ENCODE data around the gene SOCS6.
"Not testable (repeated sequence)": the region's sequence is repeated elsewhere in the genome, so short reads cannot be mapped to it uniquely, and the experiment has no call there.

Gene SOCS6

DNA sequence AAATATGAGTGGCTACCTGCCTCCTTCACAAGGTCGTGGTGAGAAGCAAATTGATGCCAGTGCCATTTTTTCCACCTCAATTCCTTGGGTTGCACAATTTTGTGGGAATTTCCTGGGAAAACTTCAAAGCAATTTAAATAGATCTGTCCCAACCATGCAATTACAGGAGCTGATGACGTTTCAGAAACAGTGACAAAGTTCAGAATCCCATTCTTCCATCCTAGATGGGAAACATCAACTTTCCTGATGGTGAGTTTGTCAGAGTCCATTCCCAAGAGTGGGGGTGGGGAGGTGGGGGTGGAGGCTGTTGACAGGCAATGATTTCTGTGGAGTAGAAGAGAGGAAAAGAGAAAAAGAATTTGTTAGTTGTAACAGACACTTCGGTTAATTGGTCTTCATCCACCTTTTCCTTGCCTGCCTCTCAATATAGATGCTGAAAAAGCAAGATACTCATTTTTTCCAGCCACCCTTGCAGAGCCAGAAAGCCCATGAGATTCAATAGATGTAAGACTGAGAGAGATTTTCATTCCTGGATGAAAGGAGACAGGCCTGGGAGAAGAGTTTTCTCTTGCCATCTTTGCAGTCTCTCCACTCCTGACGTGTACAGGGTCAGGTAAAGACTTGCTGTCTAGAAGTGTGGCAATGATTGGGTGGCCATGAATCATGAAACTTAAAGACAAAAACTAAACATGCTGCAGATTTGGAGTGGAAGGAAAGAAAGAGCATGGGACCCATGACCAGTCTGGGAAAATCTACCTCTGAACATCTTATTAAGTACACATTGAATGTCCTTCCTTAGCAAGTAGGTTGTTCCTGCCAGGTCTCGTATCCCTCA is 47.3 kb downstream of the SOCS6 start:
- no peak overlapping the region for H3K4me3 ChIP-seq (ENCODE audit: low read length)
- TF ChIP-seq, protein P1, sequence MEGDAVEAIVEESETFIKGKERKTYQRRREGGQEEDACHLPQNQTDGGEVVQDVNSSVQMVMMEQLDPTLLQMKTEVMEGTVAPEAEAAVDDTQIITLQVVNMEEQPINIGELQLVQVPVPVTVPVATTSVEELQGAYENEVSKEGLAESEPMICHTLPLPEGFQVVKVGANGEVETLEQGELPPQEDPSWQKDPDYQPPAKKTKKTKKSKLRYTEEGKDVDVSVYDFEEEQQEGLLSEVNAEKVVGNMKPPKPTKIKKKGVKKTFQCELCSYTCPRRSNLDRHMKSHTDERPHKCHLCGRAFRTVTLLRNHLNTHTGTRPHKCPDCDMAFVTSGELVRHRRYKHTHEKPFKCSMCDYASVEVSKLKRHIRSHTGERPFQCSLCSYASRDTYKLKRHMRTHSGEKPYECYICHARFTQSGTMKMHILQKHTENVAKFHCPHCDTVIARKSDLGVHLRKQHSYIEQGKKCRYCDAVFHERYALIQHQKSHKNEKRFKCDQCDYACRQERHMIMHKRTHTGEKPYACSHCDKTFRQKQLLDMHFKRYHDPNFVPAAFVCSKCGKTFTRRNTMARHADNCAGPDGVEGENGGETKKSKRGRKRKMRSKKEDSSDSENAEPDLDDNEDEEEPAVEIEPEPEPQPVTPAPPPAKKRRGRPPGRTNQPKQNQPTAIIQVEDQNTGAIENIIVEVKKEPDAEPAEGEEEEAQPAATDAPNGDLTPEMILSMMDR (IDR thresholded peaks at IDR 0.05; ENCODE audit: insufficient read depth, low read depth, low read length, missing control alignments), result no peak
- DNase-seq (ENCODE audit: low read depth), result peak; percentile 97

GRCh38 chr18:70337139-70337972 is 48.5 kb downstream of the SOCS6 start:
- no peak overlapping the region for H3K4me3 ChIP-seq (ENCODE audit: low read length)
- TF ChIP-seq, protein P1 (IDR thresholded peaks at IDR 0.05; ENCODE audit: insufficient read depth, low read depth, low read length, missing control alignments), result no peak
- peak; percentile 98 for DNase-seq (ENCODE audit: low read depth)

GRCh38 chr18:70338890-70339289 is 50.0 kb downstream of the SOCS6 start:
- TF ChIP-seq, protein P1 (IDR thresholded peaks at IDR 0.05; ENCODE audit: insufficient read depth, low read depth, low read length, missing control alignments), result no peak
- DNase-seq (ENCODE audit: low read depth), result no peak
- H3K4me3 ChIP-seq (ENCODE audit: low read length), result no peak overlapping the region

GRCh38 chr18:70339915-70340314 is 51.1 kb downstream of the SOCS6 start:
- TF ChIP-seq, protein P1 (IDR thresholded peaks at IDR 0.05; ENCODE audit: insufficient read depth, low read depth, low read length, missing control alignments), result no peak

GRCh38 chr18:70348481-70348880 is 59.6 kb downstream of the SOCS6 start:
- not testable (repeated sequence) for DNase-seq (ENCODE audit: low read depth); H3K4me3 ChIP-seq (ENCODE audit: low read length)

More at GRCh38 chr18:70339915-70340314, 51.1 kb downstream of the SOCS6 start:
- no peak overlapping the region for H3K4me3 ChIP-seq (ENCODE audit: low read length)
- DNase-seq (ENCODE audit: low read depth), result no peak

DNA sequence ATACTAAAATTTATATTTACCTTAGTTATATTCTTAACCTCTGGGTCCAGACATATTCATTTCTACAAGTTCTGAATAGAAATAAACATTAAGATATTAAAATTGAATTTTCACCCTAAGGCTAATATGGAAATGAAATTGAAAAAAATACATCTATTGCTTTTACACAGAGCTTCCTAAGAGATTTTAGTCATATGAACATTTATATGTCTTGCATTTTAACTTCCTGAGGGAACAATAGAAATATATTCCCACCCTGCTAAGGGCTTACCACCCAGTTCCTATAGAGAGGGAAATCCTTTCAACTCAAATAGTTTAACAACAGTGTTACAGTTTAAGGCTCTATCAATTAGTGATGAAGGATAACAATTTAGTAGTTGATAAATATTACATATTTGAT is 60.5 kb downstream of the SOCS6 start:
- no peak overlapping the region for H3K4me3 ChIP-seq (ENCODE audit: low read length)
- no peak for DNase-seq (ENCODE audit: low read depth)
- TF ChIP-seq, protein P1 (IDR thresholded peaks at IDR 0.05; ENCODE audit: insufficient read depth, low read depth, low read length, missing control alignments), result no peak

DNA sequence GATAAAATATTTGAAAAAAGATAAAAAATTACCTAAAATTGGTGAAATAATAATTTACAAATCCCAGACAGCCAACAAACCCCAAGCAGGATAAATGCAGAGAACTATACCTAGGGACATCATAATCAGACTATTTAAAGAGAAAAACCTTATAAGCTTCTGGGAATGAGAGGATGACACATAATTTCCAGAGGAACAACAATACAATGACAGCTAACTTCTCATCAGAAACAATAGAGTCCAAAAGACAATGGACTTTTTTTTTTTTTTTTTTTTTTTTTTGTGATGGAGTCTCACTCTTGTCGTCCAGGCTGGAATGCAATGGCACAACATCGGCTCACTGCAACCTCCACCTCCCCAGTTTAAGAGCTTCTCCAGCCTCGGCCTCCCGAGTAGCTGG is 65.2 kb downstream of the SOCS6 start:
- no peak for DNase-seq (ENCODE audit: low read depth)
- no peak overlapping the region for H3K4me3 ChIP-seq (ENCODE audit: low read length)
- TF ChIP-seq, protein P1 (IDR thresholded peaks at IDR 0.05; ENCODE audit: insufficient read depth, low read depth, low read length, missing control alignments), result no peak
